Lung microvascular endothelial cell (primary cell): ENCODE data around the gene SRPX2. TPM values are rescaled to one million over a fixed set of nuclear protein-coding genes. Genes with fewer than 3 reads are reported as not detected.

Source experiments
- DNase-seq, 2 donors: peaks; one replicate each; pipeline versions ENCODE4 v3.0.0 to v3.0.0-alpha.2; 2010; ENCODE audit warnings: low read depth in 2 of 2
- total RNA-seq: library from RNA; depleted of rRNA; stranded (reverse); fragments of >200 nt; gene quantifications from 2 replicates; pipeline ENCODE4 v1.2.1, GENCODE V29; 2014

SRPX2 gene, protein sequence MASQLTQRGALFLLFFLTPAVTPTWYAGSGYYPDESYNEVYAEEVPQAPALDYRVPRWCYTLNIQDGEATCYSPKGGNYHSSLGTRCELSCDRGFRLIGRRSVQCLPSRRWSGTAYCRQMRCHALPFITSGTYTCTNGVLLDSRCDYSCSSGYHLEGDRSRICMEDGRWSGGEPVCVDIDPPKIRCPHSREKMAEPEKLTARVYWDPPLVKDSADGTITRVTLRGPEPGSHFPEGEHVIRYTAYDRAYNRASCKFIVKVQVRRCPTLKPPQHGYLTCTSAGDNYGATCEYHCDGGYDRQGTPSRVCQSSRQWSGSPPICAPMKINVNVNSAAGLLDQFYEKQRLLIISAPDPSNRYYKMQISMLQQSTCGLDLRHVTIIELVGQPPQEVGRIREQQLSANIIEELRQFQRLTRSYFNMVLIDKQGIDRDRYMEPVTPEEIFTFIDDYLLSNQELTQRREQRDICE
- total RNA-seq = 8.1 and 8.3 TPM in 2 replicates

DNA sequence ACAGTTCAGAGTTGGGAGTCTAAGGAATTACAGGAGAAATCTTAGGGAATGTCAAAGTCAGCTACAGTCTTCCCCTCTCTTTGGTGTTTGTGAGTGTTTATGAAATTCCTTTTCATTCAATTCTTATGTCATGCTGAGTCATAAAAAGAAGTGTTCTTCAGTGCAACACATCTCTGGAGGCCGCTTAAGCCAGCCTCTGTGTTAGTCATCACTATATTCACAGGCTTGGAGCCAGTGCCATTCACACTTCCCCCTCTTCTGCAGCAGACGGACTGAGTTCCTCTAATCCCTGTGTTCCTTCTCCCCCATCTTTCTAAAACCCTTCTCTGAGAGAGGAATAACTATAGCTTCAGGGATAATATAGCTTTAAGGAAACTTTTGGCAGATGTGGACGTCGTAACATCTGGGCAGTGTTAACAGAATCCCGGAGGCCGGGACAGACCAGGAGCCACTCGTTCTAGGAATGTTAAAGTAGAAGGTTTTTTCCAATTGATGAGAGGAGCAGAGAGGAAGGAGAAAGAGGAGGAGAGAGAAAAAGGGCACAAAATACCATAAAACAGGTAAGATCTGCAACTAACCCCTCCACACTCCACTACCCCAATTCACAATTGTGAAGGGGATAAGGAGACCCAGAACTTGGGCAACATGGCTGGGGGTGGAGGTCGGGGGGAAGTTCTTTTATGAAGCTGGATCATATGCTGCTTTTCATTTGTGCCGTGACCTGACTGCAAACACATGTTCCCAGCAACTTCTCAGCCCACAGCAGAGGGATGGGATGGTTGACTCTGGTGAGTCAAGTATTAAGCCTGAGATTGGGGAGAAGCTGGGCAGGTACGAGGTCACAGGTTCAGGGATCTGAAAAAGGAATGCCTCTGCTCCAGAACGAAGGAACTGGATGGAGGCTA, at the start of gene SRPX2:
Gene SRPX2 (plus strand): TSS at position 244 of the 905 bp plus-strand sequence. CDS start 2,124 bp downstream, outside the sequence.
- peak; percentile 42 to 91 for DNase-seq

DNA sequence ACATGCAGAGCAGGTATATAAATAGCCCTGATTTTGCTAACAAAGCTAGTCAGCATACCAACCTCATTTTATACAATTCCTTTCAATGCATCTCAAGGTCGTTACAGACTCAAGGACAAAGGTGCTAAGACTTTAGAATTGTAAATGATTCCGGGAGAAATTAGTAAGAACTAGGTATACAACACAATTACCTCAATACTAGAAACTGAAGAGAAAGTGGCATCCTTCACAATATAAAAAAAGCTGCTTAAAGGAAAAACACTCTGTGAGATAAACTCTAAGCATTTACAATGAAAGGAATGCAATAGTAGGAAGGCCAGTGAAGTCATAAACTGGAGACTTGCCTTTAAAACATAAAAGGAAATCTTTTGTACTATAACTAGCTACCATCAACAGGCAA, 47.4 kb upstream of the SRPX2 start:
- no peak for DNase-seq

DNA sequence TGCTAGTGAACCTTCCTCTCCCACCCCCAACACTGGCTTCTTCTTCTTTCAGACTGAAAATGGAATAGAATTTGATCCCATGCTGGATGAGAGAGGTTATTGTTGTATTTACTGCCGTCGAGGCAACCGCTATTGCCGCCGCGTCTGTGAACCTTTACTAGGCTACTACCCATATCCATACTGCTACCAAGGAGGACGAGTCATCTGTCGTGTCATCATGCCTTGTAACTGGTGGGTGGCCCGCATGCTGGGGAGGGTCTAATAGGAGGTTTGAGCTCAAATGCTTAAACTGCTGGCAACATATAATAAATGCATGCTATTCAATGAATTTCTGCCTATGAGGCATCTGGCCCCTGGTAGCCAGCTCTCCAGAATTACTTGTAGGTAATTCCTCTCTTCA, 44.5 kb upstream of the SRPX2 start:
- no peak for DNase-seq

DNA sequence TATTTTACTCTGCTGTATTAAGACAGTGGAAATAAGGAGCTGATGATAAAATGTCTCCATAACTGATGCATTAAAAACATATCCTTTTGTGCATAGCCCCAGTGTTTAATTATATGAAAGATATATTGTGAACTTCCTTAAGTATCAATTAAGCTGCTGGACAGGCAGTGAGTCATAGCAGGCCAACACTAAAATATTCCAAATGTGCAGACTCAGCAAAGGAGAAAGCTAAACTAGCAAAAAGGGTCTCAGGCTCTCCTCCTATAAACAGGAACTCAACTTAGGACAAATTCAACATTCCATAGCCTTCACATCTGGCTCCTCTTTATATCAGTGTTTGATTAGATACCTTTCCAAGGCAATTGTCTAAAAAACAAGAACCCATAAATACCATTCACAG, 43.7 kb upstream of the SRPX2 start:
- DNase-seq = peak in 1 of 2 donors; percentile 1

DNA sequence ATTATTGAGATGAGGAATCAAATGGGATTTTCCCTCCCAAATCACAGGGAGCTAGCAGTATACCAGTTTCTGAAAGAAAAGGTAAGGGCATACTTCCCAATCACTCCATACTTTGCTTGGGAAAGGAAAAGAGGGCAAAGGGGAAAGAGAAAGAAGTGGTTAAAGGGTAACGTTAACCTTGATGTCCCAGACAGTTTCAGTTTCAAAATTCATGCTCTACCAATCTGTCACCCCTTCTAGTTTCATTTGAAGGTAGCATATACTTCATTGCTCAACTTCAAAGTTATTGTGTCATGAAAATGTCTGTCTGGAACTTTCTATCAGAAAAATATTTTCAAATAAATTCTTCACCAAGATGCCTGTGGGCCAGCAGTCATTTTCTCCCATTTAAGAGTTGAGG, 43.2 kb upstream of the SRPX2 start:
- no peak for DNase-seq

DNA sequence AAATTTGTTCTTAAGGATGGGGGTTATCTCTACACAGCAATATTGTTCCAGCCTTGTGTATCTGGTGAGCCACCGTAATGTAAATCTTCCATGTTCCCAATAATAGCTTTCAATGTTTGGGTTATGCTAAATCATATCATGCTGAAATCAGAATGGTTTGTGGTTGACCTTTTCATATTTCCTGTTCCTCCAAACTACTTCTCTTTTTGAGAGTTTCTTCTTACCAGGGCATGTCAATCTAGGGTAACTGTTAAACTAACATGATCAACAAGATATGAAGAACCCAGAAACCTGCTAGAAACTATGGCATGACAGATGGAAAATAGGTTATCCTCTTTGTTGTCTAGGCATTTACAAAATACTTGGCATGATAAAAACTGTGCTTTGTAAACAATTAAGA, 37.2 kb upstream of the SRPX2 start:
- no peak for DNase-seq

DNA sequence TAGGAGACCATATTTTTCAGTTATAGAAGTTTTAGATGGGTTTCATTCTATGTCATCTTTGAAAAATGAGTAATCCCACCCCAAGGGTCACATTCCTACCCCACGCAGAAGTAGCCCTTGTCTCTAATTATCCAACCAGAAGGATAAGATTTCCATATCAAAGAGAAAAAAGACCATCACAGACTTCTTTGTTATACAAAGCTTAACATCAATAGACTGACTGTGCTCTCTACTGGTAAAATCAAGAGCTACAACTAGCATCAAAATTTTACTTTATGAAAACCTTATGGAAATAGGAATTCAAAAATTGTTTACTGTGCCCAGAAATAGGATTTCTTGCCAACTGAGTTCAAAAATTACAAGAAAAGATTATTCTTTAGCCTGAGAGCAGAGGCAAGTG, 34.4 kb upstream of the SRPX2 start:
- DNase-seq = peak in 1 of 2 donors; percentile 10

DNA sequence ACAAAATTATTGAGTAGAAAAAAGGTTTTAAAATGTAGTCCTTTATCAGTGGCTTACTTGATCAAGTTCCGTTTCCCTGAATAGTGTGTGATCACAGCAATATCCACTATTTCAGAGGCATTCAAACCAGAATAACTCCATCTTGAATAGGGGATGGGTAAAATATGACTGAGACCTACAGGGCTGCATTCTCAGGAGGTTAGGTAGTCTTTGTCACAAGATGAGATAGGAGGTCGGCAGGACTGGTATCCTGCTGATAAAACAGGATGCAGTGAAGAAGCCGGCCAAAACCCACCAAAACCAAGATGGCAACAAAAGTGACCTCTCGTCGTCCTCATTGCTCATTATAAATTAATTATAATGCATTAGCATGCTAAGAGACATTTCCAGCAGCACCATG, 32.0 kb upstream of the SRPX2 start:
- no peak for DNase-seq

DNA sequence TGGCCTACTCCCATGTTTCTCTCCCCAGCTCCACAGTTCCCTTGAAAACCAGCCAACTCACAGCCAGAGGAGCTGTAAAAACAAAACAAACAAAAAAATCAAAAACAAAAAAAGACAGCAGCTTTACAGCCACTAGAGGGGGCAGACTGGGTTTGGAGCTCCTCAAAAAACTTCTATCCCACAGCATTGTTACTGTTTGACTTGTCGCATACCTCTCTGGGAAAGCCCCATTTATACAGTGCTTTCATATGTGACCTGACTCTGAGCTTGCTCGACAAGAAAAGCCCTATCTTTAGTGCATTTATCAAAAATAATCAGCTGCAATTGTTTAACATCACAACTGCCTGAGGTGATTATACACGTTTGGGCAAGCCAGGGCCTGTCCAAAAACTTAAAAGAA, 29.0 kb upstream of the SRPX2 start:
- peak; percentile 73 to 74 for DNase-seq

DNA sequence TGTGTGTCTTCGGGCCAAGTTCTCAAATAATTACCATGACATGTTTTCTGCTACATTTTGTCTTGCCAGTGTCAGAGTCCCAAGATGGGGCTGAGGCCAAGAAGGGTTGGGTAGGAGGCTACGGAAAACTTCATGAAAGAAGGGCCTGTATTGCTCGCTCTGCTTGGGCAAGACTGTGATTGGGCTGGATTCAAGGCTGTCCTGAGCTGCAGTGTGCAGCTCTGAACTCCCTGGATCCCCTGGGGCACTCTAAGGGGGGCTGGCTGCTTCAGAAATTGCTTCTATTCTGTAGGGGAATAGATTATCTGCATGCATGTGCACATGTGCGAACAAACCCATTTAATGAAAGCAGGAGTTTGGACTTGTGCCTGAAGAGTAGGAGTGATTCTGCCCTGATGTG, 21.0 kb upstream of the SRPX2 start:
- no peak for DNase-seq

DNA sequence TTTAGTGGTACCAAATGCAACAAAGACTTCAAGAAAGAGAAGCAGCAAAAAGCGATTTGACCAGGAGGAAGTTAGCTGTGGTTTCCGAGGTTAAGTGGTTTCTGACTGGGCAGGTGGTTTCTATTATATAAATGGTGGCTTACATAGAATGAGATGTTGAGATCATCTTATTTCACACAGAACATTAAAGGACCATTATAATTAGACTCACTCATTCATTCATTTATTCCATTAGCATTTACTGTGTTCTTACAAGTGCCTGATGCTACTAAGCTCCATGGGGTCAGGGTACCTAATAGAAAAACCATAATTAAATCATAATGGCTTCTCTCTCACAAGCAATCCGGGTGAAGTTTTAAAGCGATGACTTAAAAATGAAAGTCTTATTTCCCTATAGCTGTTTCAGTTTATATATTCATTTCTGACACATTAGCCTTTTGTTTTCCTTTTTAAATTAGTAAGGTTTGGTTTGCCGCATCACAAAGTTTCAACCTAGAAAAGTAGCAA, 18.0 kb upstream of the SRPX2 start:
- DNase-seq = no peak

DNA sequence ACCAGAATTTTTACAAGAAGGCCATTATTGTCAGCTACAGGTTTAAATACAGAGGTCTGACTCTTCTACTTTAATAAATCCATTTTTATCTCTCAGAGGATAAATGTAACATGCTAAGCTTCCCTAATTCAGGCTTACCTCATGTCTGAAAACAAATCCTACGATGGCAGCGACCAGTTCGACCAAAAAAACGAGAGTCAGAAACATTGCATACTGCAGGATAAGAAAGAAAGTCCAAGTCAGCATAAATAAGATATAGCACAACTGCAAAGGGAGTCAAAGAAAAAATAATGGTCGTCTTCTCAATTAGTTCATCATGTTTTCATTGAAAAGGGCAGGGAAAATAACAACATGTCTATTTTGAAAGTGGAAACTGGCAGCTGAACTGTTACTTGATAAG, 9.0 kb upstream of the SRPX2 start:
- DNase-seq = no peak

DNA sequence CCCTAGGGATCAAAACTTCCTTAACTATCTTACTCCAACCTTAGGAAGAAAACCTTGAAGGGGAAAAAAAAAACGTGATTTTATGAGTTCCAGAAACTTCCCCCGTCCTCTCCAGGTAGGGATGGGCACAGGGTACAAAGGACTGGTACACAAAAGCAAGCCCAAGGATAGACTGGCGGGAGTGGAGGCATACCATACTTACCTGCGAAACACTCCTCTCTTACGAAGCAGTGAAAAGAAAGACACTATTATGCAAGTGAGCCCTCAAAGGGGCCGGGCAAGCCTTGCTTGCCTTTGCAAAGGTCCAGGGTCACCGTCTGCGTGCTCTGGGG, 8.0 kb upstream of the SRPX2 start:
- no peak for DNase-seq

DNA sequence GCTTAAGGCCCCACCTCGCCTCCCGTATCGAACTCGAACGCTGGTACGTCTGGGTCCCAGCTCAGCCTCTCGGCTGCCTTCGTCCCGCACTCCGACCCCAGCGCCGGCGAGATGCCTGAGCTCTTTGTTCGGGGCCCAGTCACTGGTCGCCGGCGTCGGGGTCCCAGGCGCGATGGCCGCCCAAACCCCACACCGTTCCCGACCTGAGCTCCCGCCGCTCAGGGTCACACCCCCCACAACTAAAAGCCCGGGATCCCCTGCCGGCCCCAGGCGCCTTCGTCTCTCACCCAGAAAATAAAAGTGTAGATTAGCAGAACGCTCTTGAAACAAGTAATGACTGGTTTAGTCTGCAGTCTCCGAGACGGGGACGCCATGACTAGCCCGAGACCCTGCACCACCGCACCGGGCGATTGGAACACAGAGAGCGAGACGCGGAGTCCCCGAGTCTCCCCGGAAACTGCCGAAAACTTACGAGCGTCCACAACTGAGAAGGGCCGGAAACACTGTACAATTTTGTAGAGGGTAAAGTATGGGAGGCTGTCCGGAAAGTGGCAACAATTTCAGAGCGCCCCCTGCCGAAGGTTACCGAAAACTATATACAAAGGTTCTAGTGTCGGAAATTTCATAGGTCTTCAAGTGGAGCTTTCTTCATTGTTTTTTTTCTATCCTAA, 7.5 kb upstream of the SRPX2 start, which contains the start of gene TSPAN6:
Gene TSPAN6 (minus strand): TSS at position 486 of the 671 bp plus-strand sequence. CDS start 112 bp downstream, at position 374.
- DNase-seq = peak; percentile 63 to 80

DNA sequence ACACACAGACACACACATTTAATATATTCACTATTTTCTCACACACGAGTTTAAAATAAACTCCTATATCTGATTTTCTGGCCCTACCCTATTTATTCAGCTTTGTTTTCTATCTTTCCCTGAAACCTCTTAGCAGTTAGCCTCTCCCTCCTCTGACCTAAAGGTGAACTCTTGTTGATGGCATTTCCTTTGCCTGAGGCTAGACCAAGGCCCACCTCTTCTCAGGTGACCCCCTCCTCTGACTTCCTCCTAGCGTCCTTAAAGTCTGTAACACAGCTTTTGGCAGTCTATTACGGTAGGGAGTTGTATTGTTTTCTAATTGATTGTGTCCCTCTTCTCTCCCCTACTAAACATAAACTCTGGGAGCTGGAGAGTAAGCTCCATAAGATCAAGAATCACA, 1.7 kb upstream of the SRPX2 start:
- no peak for DNase-seq

DNA sequence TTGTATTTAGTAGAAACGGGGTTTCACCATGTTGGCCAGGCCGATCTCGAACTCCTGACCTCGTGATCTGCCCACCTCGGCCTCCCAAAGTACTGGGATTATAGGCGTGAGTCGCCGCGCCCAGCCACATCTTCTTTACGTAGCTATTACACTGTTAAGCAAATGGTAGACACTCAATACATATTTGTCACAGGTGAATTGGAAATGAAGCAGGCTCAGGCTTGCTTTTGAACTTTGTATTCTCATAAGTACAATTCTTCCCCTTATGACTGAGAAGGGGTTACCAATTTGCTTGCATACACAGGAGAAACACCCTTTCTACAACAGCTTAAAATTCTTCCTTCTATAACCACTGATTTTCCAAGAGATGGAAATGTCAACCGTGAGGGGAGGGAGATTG, 787 bp upstream of the SRPX2 start:
- no peak for DNase-seq

DNA sequence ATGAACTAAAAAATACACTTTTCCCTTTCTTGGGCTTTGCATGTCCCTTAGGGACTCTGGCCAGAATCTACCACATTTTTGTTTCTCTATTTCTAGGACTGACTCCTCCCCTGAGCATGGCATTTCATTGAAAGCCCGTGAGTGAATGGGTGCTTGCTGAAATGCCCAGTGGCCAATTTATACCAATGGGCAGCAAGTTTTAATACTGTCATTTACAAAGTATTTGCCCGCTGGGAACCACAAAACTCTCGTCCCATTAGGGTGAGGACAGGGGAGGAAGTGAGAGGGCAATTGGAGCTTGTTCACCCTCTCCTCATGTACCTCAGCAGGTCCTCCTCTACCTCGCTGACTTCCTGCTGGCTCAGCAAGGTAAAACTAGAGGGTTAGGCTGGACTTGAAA, 1.1 kb downstream of the SRPX2 start:
- no peak for DNase-seq

DNA sequence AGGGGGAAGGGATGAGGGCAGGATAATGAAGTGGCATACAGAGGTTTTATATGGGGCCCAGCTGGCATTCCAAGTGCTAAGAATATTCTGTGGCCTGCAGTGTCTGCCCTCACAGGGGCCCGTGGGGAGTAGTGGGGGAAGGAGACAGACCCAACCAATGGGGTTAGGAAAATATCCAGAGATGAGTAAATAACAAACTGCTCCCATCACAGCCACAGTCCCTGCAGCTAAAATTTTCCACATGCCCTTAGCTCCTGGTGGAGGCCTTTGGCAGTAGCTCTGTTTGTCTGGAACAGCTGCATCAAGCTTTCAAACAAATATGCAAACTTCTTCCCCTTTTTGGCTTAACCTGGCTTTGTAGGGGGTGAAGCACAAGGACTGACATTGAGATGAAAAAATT, 3.1 kb downstream of the SRPX2 start:
- DNase-seq = peak in 1 of 2 donors; percentile 71

DNA sequence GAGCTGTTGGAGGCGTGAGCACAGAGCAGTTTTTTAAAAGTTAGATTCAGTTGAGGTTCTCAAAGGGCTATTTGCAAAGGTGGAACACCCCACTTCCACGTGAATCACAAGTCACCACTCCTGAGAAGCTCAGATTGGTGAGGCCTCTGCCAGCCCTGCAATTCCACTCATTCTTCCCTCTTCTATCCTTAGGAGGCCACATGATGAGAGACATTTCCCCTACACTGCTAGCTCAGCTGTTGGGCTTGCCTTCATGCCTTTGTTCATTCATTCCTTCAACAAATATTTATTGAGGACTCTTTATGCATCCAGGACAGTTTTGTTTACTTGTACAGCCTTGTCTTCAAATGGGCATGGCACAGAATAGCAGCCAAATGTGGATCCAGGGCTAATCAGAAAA, 3.7 kb downstream of the SRPX2 start:
- no peak for DNase-seq

DNA sequence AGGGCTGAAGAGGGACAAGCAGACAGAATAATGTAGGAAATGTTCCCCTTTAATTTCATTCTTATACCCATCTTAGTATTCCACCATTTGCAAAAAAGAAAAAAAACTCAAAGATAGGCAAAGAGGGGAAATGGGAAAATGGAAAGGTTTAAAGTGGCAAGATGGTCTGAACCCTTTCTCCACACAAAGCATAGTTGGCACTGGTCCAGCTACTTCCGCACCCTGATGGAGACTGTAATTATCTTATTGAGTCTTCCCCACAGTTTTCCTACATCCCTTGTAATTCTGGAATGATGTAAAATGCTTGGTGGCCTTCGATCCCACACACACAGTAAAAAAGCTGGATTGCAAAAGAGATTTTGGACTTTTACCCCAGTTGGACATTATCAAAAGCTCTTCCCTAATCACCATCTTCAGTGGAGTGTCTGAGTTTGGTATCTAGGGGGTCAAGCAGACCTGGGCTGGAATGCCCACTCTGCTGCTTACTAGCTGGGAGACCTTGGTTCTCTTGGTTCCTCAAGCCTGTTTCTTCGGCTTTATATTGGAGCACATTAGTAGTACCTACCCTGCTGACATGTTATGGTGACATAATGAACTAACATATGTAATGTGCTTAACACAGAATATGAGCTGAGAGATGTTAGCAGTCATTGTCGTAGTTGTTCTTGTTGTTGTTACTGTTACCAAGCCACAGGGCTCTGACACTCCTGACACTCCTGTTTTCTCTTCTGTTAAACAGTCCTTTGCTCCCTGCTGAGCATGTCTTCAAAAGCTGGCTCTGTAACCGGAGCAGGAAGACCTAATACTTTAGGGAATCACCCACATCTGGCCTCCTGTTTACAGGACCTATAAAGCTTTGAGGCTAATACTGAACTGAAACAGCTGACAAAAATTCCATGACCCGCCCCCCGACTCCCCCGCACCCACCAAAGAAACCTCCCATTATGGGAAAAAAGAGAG, 4.7 kb downstream of the SRPX2 start:
- DNase-seq = peak; percentile 52 to 76
